ENCODE data around the gene SEC14L2.
"Not testable (repeated sequence)": the region's sequence is repeated elsewhere in the genome, so short reads cannot be mapped to it uniquely, and the experiment has no call there.

Gene SEC14L2

DNA sequence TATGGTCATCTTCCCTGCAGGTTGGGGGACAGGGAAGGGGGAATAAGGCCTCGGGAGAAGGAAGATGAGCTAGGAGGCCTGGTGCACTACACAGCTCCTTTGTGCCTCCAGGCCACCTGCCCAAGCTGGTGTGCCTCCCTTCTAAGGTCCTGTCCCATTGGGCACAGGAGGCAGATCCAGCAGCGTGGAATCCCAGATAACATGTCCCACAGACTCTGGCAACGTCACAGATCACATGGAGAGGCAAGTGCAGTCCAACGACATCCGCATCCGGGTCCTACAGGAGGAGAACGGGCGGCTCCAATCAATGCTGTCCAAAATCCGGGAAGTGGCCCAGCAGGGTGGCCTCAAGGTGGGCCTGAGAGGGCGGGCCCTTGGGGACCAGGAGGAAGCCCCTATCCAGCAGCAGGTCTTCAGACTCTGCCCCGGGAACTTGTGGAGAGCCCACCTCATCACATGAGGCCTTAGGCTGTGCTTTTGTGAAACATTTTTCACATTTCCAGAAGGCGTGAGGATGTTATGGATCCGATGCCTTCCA is 21.4 kb upstream of the SEC14L2 start:
- DNase-seq (ENCODE audit: low spot score): no peak

DNA sequence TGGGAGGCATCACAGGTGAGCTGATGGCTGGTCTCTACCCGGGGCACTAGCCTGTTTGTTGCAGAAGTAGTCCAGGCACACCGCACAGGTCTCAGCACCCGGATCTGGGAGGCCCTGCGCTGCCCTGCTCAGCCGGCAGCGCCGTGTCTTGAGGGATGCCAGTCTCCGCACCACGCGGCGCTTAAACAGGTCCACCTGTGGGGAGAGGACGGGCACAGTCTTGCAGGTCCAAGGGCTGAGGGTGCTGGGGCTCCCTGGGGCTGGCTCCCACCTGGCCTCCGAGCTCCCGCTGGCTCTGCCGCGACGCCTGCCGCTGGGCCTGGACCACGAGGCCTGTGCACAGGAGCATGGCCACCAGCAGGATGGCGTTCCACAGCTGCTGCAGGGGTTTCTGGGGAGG is 16.8 kb upstream of the SEC14L2 start:
- no peak for DNase-seq (ENCODE audit: low spot score)

DNA sequence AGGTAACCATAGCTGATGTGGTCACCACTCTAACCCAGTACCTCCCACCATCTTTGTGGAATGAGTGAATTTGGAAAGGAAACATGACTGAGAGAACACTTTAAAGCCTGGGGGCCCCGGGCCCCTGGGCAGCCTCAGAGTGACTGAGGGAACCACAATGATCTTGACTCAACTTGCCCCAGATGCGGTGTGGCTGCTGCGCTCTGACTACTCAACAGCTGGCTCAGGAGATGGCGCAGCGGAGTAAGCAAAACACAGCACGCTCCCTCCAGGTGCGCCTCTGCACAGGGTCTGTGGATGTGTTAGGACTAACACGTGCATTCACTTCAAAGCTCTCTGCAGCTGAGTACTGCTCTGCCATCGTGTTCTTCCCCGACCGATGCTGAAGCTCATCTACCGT is 15.6 kb upstream of the SEC14L2 start:
- DNase-seq (ENCODE audit: low spot score): no peak

DNA sequence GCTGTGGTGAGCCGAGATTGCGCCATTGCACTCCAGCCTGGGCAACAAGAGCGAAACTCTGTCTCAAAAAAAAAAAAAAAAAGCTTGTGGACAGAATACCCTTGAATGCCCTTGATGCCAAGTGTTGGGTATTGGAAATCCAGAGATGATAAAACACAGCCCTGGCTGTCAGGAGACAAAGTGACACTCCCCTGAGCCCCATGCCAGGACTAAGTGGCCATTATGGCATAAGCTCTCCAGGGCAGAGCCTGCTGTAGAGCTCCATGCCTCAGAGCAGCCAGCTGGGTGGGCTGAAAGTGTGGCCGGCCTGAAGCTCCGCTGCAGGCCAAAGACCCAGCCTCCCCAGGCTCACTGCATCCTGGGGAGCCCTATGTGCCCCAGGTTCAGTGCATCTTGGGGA is 14.5 kb upstream of the SEC14L2 start:
- DNase-seq (ENCODE audit: low spot score): no peak

DNA sequence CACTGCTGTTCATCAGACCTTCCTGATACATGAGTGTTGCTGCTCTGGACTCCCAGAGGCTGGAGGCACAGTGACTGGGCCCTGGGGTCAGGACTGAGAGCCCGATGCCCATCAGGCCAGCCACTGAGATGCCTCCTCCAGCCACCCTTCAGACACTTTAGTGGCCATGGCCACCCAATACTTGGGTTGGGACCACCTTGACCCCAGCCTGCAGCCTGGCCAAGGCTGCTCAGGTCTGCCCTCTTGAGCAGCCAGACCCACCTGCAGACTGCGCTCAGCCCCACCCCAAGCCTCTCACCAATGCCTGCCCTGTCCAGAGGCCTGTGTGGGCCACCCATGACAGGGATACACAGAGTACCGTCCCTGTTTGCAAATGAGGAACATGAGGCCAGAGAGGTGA is 13.8 kb upstream of the SEC14L2 start:
- no peak for DNase-seq (ENCODE audit: low spot score)

DNA sequence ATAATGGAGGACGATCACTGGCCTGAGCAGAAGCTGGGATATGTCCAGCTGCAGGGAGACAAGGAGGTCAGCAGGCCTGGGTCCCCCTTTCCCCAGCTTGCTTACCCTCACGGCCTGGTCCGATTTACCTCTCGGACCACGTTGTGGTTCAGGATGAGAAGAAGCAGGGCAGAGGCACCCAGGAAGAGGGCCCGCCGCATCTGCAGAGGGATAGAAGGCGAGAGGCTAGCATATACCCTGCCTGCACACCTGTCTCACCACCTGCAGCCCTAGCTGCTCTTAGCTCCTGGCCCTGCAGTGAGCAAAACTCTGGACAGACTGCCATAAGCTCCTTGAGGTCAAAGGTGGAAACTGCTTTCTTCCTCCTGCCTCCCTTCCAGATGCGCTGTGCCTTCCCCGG is 10.9 kb upstream of the SEC14L2 start:
- no peak for DNase-seq (ENCODE audit: low spot score)

DNA sequence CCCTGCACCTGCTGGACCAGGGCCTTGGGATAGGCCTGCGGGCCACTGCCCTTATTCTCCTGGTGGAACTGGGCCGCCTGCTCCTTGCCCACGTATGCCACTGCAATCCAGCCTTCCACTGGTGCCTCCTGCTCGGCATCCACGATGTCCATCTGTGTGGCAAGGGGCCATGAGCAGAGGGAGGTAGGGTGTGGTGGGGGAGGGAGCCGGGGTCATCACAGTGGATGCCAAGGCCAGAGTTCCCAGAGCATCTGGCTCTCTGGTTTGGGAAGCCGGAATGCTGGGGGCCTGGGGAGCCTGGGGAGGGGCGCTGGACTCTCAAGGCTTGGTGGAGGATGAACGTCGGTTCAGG is 10.2 kb upstream of the SEC14L2 start:
- DNase-seq (ENCODE audit: low spot score): no peak

DNA sequence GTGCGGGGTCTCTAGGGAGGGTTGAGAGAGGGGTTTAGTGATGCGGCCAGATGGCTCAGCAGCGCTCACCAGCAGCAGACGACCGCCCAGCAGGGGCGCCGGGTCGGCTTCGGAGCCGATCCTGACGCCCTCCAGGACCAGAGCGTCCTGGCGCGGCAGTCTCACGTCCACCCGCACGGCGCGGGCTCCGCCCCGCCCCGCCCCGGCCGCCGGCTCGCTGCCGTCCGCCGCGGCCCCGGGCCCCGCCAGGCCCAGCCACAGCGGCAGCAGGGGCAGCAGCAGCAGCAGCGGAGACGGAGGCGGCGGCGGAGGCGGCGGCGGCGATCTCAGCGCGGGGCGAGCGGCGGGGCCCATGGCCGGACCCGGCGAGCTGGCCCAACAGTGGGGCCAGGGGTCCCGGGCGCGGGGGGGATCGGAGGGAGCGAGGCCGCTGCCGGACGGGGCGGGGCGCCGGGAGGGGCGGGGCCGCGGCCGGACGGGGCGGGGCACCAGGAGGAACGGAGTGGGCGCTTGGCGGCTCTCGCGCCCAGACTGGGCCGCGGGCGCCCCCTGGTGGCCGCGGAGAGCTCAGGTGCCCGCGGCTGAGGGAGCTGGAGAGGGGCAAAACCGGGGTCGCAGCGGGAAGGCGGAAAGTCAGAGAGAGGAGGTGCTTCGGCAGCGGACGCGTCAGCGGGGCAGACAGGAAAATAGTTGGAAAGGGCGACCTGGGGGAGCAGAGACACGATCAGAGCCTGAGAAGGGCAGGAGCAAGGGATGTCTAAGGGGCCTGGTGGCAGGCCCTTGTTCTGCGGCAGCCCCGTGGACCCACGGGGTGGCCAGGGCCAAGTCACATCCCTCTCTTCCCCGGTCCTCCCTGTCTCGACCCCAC is 9.6 kb upstream of the SEC14L2 start, which contains the start of gene RNF215:
Gene RNF215 (minus strand): TSS at position 452 of the 868 bp plus-strand sequence. CDS start 98 bp downstream, at position 354.
- DNase-seq (ENCODE audit: low spot score): peak; percentile 98

DNA sequence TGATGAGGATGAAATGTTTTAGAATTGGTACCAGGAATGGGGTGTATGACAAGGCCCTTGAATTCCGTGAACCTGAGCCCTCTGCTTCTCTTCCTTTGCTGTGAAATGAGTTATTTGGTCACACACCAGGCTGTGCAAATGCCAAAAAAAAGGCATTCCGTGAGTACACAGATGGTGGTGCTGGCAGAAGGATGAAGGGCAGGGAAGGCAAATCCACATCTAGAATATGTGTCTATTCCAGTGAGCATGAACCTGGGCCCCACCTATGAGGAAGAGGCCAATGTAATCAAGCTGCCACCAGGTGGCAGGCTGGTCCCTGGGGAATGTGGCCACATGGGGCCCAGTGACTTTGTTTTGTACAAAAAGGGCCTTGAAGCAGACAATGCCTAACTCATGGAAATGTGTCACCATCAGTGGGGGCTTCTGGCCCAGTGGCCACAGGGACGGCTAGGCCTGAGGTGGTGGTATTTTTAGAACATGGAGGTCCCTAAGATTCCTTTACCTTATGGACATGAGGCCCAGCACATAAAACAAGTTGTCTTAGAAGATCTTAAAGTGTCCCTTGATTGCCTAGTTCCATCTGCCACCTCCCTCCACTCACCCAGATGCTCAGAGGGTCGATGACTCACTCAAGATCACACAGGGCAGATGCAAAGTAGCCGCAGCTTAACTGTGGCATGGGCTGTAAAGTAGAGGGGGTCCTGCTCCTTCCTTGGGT is 5.7 kb upstream of the SEC14L2 start:
- peak; percentile 63 for DNase-seq (ENCODE audit: low spot score)

DNA sequence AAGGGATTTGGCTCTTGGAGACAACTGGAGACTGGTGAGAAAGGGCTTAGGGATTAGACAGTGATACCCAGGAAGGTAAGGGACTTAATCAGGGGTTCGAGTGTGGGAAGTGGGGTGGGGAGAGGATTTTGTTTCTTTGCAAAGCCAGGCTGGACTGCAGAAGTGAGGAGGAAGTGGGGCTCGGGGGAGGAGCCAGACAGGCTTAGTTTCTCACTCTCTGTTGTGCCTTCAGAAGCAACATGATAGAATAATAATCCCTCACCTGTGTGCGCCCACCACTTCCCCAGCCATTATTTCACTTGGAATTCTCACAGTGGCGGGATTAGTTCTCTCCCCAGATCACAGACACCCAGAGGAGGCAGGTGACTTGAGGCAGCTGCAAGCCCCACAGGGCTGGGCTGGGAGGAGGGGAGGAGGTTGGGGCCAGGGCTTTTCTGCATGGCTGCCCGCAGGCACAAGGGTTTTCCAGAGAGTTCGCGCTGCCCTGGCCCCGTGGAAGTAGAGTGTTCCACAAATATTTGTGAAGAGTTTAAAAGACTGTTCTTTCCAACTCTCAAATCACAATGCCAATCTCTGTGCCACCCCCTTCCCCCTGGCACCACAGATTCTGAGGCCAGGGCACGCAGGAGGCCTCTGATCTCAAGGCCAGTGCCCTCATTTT is 4.0 kb upstream of the SEC14L2 start:
- no peak for DNase-seq (ENCODE audit: low spot score)

DNA sequence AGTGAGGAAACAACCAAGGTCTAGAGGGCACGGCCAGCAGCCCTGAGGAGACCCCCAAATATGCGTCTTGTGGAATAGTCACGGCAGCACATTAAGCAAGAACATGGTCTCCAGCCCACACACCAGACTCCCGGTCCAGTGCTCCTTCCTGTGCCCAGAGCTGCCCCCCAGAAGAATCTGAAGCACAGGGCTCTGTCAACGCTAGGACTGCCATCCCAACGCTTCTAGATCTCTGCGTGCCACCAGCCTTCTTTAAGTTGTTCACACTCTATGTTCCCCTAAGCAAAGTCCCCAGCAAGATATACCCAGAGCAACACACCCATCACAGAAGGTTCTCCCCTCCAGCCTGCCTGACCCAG is 3.5 kb upstream of the SEC14L2 start:
- no peak for DNase-seq (ENCODE audit: low spot score)

DNA sequence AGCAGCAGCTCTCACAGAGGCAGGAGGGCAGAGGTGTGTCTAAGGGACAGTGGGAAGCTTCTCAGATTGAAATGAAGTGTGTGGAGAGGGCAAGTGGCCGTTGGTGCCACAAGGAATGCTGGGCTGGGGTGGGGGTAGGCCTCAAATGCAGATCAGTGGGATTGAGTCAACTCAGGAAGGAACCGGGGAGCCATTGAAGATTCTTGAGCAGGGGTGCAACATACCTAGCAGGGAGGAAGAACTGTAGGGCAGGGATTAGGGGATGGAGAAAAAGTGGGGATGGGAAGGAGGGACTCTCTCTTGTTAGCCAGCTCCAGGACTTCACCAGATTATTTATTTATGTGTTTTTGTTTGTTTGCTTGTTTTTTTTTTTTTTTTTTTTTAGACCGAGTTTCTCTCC is 2.9 kb upstream of the SEC14L2 start:
- no peak for DNase-seq (ENCODE audit: low spot score)

DNA sequence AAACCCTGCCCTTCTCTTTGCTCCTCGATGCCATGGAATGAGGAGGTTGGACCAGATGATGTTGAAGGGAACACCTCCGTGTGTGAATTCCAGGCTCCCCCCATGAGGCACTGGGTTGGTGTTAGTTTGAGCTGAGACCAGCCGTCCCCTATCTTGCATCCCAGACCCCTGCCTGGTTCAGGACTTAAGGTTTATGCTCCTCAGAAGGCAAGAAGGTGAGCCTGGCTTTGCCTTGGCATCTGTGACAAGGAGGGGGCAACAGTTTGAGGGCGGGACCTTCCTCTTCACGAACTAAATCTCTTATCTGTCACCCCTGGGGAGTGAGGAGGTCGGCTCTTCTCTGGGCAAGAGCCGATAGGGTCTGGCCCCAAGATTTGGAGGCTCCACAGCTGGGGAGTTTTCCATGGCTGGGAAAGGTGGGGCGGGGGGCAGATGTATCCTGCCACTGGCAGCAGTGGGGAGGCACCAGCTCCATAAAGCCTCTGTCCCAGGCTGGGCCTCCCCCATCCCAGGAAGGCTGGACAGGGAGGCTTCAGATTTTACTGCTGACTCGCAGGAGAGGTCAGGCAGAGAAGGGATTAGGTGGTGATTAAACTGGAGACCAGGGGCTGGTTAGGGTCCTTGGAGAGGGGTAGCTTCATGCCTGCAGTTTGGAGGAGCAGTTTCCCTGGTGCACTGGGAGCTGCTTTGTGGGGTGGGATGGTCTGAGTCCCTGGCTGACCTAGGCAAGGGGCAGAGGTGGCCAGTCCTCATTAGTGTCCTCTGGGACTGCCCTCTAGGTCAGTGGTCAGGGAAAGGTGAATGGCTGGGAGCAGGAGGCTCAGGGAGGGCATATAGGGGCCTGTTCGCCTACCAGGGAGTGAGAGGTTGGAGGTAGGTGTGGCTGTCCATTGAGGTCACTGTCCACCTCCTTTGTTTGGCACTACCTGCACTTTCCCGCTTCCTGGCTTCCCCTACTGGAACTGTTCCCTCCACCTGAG is 1.1 kb downstream of the SEC14L2 start:
- DNase-seq (ENCODE audit: low spot score): no peak

DNA sequence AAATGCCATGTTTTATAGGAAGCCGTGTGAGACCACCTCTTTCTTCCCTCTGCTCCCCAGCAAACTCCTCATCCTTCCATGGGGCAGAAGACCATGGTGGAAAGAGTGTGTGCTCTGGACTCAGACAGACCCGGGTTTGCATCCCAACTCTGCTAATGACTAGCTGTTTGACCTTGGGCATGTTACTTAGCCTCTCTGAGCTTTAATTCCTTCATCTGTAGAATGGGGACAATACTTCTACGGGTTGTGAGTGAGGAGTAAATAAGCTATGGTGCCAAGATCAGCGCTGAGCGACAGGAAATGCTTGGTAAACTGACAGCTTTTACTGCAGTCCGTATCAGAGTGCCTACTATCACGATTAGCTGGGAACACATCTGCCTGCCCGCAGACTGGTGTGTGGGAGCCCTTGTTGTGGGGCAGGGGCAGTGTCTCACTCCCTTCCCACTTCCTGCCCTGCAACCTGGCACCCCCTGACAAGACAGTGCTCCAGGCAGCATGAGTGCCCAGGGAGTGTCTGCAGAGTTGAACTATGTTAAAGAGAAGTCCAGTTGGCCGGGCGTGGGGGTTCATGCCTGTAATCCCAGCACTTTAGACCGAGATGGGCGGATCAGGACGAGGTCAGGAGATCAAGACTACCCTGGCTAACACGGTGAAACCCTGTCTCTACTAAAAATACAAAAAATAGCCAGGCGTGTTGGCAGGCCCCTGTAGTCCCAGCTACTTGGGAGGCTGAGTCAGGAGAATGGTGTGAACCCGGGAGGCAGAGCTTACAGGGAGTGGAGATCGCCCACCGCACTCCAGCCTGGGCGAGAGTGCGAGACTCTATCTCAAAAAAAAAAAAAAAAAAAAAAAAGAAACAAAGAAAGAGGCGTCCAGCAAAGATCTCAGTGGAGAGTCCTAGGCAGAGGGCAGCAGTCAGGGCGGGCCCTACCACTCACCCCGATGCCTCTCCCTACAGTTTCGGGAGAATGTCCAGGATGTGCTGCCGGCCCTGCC is 2.2 kb downstream of the SEC14L2 start:
- DNase-seq (ENCODE audit: low spot score): no peak

DNA sequence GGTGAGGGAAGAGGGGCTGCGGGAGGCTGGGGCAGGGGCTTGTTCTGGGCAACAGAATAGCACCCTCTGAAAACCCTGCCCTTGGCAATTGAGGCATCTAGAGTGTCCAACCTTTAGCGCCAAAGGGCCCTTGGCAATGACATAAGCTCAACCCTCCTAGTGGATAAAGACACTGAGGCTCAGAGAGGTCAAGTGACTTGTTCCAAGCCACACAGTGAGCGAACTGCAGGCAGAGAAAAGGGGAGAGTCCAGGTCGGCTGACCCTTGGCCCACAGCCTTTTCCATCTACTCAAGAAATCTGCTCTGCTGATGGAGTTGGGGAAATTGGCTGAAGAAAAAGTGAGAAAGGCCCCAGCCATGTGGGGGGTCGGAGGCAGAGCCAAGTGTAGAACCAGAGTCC is 2.9 kb downstream of the SEC14L2 start:
- no peak for DNase-seq (ENCODE audit: low spot score)

DNA sequence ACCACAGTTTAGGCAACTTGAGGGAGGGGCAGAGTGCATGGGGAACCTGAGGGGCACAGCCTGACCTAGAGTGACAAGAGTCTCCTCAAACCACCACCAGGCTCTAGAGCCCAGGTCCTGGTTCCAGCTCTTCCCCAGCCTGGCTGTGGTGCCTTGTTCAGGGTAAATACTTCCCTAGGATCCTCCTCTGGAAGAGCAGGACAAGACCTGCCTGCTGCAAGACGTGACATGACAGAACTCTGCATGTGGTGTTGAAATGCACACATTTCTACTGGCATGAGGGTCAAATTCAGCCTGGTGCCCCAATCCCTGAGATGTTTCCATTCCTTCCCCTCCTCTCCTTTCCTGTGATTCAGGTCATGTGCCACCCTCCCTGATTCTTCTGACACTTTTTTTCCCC is 3.3 kb downstream of the SEC14L2 start:
- DNase-seq (ENCODE audit: low spot score): no peak

DNA sequence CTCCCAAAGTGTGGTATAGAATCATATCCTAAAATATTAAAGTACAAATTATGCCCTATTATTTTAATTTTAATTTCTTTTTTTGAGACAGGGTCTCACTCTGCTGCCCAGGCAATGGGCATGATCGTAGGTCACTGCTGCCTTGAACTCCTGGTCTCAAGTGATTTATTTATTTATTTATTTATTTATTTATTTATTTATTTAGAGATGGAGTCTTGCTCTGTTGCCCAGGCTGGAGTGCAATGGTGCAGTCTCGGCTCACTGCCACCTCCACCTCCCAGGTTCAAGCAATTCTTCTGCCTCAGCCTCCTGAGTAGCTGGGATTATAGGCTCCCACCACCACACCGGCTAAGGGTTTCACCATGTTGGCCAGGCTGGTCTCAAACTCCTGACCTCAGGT is 4.2 kb downstream of the SEC14L2 start:
- DNase-seq (ENCODE audit: low spot score): not testable (repeated sequence)

DNA sequence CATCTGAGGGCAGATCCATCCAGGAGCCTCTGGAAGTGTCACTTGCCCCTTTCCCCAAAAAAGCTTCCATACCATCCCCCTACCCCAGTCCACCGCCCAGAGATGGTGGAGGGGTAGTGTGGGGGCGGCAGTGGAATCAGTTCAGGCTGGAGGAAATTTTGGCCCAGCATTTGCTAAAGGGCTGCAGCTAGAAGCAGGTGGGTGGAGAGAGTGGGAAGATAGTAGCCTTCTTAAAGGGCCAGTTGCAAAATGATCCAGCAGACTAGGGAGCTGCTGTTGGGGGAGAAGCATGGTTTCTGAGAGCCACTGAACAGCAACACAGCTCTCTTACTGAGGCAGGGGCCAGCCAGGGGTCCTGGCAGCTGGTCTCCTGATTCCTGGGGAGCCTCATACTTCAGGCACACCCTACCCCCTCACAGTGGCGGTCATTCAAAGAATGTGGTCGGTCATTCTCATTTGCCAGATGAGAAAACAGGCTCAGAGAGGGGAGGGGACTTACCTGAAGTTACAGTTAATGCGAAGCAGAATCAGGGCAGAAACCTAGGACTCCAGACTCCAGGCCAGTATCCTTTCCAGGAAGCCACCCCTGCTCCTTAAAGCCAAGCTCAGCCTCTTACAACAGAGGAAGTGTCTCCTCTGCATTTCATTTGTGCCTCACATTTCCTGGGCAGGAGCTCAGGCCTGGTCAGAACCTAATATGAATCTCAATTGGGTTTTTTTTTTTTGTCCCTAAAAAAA is 5.4 kb downstream of the SEC14L2 start:
- DNase-seq (ENCODE audit: low spot score): peak; percentile 54

DNA sequence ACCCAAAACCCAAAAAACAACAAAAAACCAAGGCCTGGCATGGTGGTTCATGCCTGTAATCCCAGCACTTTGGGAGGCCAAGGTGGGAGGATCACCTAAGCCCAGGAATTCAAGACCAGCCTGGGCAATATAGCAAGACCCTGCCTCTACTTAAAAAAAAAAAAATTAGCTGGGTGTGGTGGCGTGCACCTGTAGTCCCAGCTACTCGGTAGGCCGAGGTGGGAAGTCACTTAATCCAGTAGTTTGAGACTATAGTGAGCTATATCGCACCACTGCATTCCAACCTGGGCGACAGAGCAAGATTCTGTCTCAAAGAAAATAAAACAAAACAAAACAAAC is 5.9 kb downstream of the SEC14L2 start:
- not testable (repeated sequence) for DNase-seq (ENCODE audit: low spot score)

DNA sequence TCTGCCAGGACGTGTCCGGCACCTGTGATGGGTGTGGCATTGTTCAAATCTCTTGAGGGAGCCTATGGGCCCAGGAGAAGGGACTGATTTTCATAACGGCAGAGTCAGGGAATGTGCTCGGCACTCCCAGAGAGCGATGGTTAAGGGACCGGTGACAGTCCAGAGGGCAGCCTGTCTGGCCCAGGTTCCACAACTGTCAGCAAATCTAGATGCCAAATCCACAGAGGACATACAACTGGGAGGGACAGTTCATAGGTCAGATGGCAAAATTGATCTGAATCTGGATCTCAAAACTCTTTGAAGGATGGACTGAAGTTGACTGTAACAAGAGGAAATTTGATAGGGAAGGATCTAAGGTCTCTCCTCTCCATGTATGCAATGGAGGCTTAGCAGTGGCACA is 7.5 kb downstream of the SEC14L2 start:
- no peak for DNase-seq (ENCODE audit: low spot score)
